B cell (primary cell): Measurements from ENCODE around the gene RASSF1. TPM values are rescaled to one million over a fixed set of nuclear protein-coding genes. Genes with fewer than 3 reads are reported as not detected.

Experiments
- ATAC-seq: fragments of 200-7000 bp; cut with Tn5 transposase; one replicate; pipeline ENCODE4 v1.10.0; 2021; ENCODE audit warnings: low read depth, mild to moderate bottlenecking, moderate number of reproducible peaks, moderate library complexity
- CTCF ChIA-PET: fragments of 350-600 bp; sonication (Branson Sonifier 250); formaldehyde crosslinking; loops from one replicate; lab custom pipeline; 2021; ENCODE audit warnings: antibody characterized with exemption, inconsistent platforms; lab: Charles Lee
- POLR2A ChIA-PET: fragments of 350-600 bp; sonication (Branson Sonifier 250); formaldehyde crosslinking; loops from one replicate; lab custom pipeline; 2021; ENCODE audit warnings: antibody characterized with exemption; lab: Charles Lee
- DNase-seq: peaks from one replicate; pipeline ENCODE4 v3.0.0; 2013
- H2AFZ ChIP-seq: 2 replicates; pipeline ENCODE4 v1.6.1; 2012; ENCODE audit warnings: mild to moderate bottlenecking, low read depth, low read length; ENCODE audit not compliant: insufficient read depth, poor library complexity, severe bottlenecking
- H3K27ac ChIP-seq, 2 donors: 1 replicate in 1 of 2; 2 replicates in 1 of 2; pipeline ENCODE4 v1.5.1; 2012 to 2013; ENCODE audit warnings: low read length in 2 of 2, mild to moderate bottlenecking in 2 of 2, moderate library complexity in 1 of 2
- H3K27me3 ChIP-seq, 4 experiments: fragments of 200-600 bp in 1 of 4; sonication (generic) in 1 of 4; replicated peaks in 1 of 4; 1 replicate in 2 of 4; 2 replicates in 2 of 4; pipeline versions ENCODE4 v1.6.1 to v1.7.0; 2013 to 2016; ENCODE audit warnings: low read length in 3 of 4, mild to moderate bottlenecking in 2 of 4, mixed read lengths in 1 of 4, moderate library complexity in 1 of 4; ENCODE audit not compliant: insufficient read depth in 4 of 4, control insufficient read depth in 3 of 4; ENCODE audit errors: control extremely low read depth in 1 of 4
- H3K36me3 ChIP-seq, 2 experiments: replicated peaks in 1 of 2; 1 replicate in 1 of 2; 2 replicates in 1 of 2; pipeline versions ENCODE4 v1.6.1 to v1.7.1; 2013; ENCODE audit warnings: low read length in 1 of 2; ENCODE audit not compliant: insufficient read depth in 2 of 2, control insufficient read depth in 1 of 2; ENCODE audit errors: control extremely low read depth in 1 of 2, extremely low read depth in 1 of 2
- H3K4me1 ChIP-seq, 2 donors: fragments of 200-600 bp in 1 of 2; sonication (generic) in 1 of 2; 1 replicate in 1 of 2; 2 replicates in 1 of 2; pipeline versions ENCODE4 v1.5.1 to v1.6.1; 2013 to 2017; ENCODE audit warnings: low read length in 2 of 2; ENCODE audit not compliant: control insufficient read depth in 2 of 2, insufficient read depth in 2 of 2
- H3K4me2 ChIP-seq: replicated peaks from 2 replicates; pipeline ENCODE3; 2012; ENCODE audit warnings: mild to moderate bottlenecking, low read depth, low read length; ENCODE audit not compliant: poor library complexity, severe bottlenecking
- H3K4me3 ChIP-seq, 5 experiments: fragments of 200-600 bp in 1 of 5; sonication (generic) in 1 of 5; 1 replicate in 3 of 5; 2 replicates in 2 of 5; pipeline versions ENCODE4 v1.5.1 to v1.7.0; 2011 to 2016; ENCODE audit warnings: low read length in 4 of 5, mild to moderate bottlenecking in 4 of 5, low read depth in 2 of 5, control low read depth in 1 of 5, moderate library complexity in 1 of 5; ENCODE audit not compliant: insufficient read depth in 1 of 5; ENCODE audit errors: control extremely low read depth in 1 of 5, extremely low read depth in 1 of 5
- H3K79me2 ChIP-seq: fragments of 200-600 bp; sonication (generic); one replicate; pipeline ENCODE4 v1.6.0; 2016; ENCODE audit warnings: low read length; ENCODE audit not compliant: control insufficient read depth, insufficient read depth
- H3K9ac ChIP-seq: fragments of 200-600 bp; sonication (generic); 2 replicates; pipeline ENCODE4 v1.6.1; 2017; ENCODE audit warnings: mild to moderate bottlenecking, low read length, moderate library complexity
- H3K9me3 ChIP-seq, 3 donors: one replicate each; pipeline versions ENCODE4 v1.6.1 to v1.7.1; 2013; ENCODE audit warnings: low read length in 2 of 3; ENCODE audit not compliant: control insufficient read depth in 2 of 3, insufficient read depth in 1 of 3; ENCODE audit errors: control extremely low read depth in 1 of 3
- H4K20me1 ChIP-seq: 2 replicates; pipeline ENCODE4 v1.6.0; 2012; ENCODE audit warnings: mild to moderate bottlenecking, low read length; ENCODE audit not compliant: insufficient read depth, control insufficient read depth, poor library complexity, severe bottlenecking
- H3K27ac Mint-ChIP-seq: one replicate; pipeline ENCODE4 v1.8.0; 2021; ENCODE audit warnings: mixed read lengths
- H3K27me3 Mint-ChIP-seq: one replicate; pipeline ENCODE4 v1.8.0; 2021; ENCODE audit warnings: mixed read lengths
- H3K4me1 Mint-ChIP-seq: one replicate; pipeline ENCODE4 v1.8.0; 2021; ENCODE audit warnings: mixed read lengths
- H3K4me3 Mint-ChIP-seq: one replicate; pipeline ENCODE4 v1.8.0; 2021; ENCODE audit warnings: mixed read lengths
- H3K9me3 Mint-ChIP-seq: one replicate; pipeline ENCODE4 v1.8.0; 2022; ENCODE audit warnings: mixed read lengths; ENCODE audit not compliant: insufficient read depth
- EZH2 ChIP-seq: IDR thresholded peaks from 2 replicates; pipeline ENCODE4 v1.6.1; 2012; ENCODE audit warnings: borderline replicate concordance, low read depth, mild to moderate bottlenecking, moderate library complexity, low read length; ENCODE audit not compliant: insufficient read depth, poor library complexity, severe bottlenecking
- WGBS: methylation state at CpG from one replicate; pipeline ENCODE4 v1.1.5; 2013; ENCODE audit warnings: missing lambda C conversion rate; ENCODE audit not compliant: insufficient coverage; 5-methylcytosine and 5-hydroxymethylcytosine counted together
- intact Hi-C: fragments of 100-400 bp; cut with micrococcal nuclease; formaldehyde crosslinking; loops from one replicate; pipeline ENCODE4 v1.10.0; 2022
- polyA plus RNA-seq: library from polyadenylated mRNA; depleted of rRNA; stranded (reverse); fragments of >200 nt; gene quantifications from 2 replicates; pipeline ENCODE4 v1.2.3, GENCODE V29; 2012
- total RNA-seq, 2 donors: library from RNA; stranded (reverse); fragments of 120-200 nt in 1 of 2; gene quantifications; 1 replicate in 1 of 2; 2 replicates in 1 of 2; pipeline versions ENCODE4 v1.2.3 to v1.2.4, GENCODE V29; 2013 to 2022
- TF ChIP-seq, protein P1 (sequence below): fragments of 200-600 bp; IDR thresholded peaks from one replicate; pipeline ENCODE4 v1.8.0; 2022; ENCODE audit warnings: antibody characterized with exemption, mild to moderate bottlenecking

Gene RASSF1
- total and polyA plus RNA-seq, 2 donors (not counting 1 experiment from before 2014, with no cell fraction given): 121 to 223 TPM

DNA sequence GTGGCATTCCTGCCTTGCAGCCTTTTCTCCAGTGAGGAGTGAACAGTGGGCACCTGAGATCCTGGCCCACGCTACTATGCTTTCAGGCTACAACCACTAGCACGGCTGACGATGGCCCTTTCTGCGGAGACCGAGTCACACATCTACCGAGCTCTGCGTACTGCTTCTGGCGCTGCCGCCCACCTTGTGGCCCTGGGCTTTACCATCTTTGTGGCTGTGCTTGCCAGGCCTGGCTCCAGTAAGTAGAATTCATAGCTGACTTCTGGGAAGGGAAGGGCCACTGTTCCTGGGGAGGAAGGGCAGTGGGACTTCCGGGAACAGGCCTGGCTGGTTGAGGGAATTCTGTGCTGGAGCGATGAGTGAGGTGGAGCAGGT, 10.7 kb upstream of the RASSF1 start:
- Histone ChIP-seq H4K20me1 (peaks cover 68% of the 10 kb centered on the region), H3K9ac (peak overlapping the region; percentile 99), H3K27ac (peak overlapping the region; percentile 85 to 93), H3K79me2 (peaks cover 73% of the 10 kb centered on the region), H3K4me3 (peak overlapping the region; percentile 71 to 98 (median 91)), H3K9me3 (no peaks in the 10 kb centered on the region), H3K4me2 (peak overlapping the region; percentile 99), H3K36me3 (peaks cover 5 to 58% of the 10 kb centered on the region in 2 experiments), H2AFZ (peak overlapping the region; percentile 94), H3K4me1 (peaks cover 23 to 41% of the 10 kb centered on the region in 2 donors), H3K27me3 (no peaks in the 10 kb centered on the region)
- CTCF ChIA-PET: interaction anchor here (1.0 to 5.3 kb wide), 10 partner anchors 10 to 264 kb away, joined by 3 to 104 read pairs (median 8); partner anchors contain the start of genes HYAL3, NAA80, RASSF1 and TUSC2
- TF ChIP-seq, protein P1, sequence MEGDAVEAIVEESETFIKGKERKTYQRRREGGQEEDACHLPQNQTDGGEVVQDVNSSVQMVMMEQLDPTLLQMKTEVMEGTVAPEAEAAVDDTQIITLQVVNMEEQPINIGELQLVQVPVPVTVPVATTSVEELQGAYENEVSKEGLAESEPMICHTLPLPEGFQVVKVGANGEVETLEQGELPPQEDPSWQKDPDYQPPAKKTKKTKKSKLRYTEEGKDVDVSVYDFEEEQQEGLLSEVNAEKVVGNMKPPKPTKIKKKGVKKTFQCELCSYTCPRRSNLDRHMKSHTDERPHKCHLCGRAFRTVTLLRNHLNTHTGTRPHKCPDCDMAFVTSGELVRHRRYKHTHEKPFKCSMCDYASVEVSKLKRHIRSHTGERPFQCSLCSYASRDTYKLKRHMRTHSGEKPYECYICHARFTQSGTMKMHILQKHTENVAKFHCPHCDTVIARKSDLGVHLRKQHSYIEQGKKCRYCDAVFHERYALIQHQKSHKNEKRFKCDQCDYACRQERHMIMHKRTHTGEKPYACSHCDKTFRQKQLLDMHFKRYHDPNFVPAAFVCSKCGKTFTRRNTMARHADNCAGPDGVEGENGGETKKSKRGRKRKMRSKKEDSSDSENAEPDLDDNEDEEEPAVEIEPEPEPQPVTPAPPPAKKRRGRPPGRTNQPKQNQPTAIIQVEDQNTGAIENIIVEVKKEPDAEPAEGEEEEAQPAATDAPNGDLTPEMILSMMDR: no peak
- no peak for TF ChIP-seq EZH2
- no peaks in the 10 kb centered on the region for H3K9me3 Mint-ChIP-seq
- no peaks in the 10 kb centered on the region for H3K27me3 Mint-ChIP-seq
- ATAC-seq (no peak), DNase-seq (no peak)
- H3K4me1 Mint-ChIP-seq: peaks cover 51% of the 10 kb centered on the region
- POLR2A ChIA-PET: interaction anchor here (0.6 to 7.4 kb wide), 9 partner anchors 8 to 997 kb away, joined by 4 to 96 read pairs (median 9); partner anchors contain the start of genes C3orf18, HEMK1, HYAL3 and NAA80
- intact Hi-C loops: loop anchor here (1.0 to 2.0 kb wide), 4 partner anchors 8 to 59 kb away; partner anchors contain the start of genes IFRD2 and TMEM115
- H3K4me3 Mint-ChIP-seq: peak overlapping the region; percentile 99
- peak overlapping the region; percentile 100 for H3K27ac Mint-ChIP-seq
- 84% methylated on average over 11 of the region's 11 CpGs for WGBS
